Caco-2 (cell line): ENCODE results near the gene TMEM170A. TPM values are rescaled to one million over a fixed set of nuclear protein-coding genes. Genes with fewer than 3 reads are reported as not detected.

Source experiments
- BruUV-seq: library from RNA; stranded (reverse); fragments of 400-500 nt; replicated peaks from 2 replicates; lab custom pipeline; 2021; lab: Mats Ljungman, UMichigan
- CTCF ChIA-PET: fragments of 300-600 bp; sonication (Branson Sonifier 250); formaldehyde crosslinking; loops from one replicate; lab custom pipeline; 2022; ENCODE audit warnings: antibody characterized with exemption; lab: Charles Lee
- POLR2A ChIA-PET: fragments of 300-600 bp; sonication (Branson Sonifier 250); formaldehyde crosslinking; loops from one replicate; lab custom pipeline; 2022; ENCODE audit warnings: antibody characterized with exemption; lab: Charles Lee
- DNase-seq, 2 experiments: peaks; one replicate each; pipeline versions ENCODE4 v3.0.0 to v3.0.0-alpha.2; 2020 to 2022
- H3K27me3 ChIP-seq: replicated peaks from 2 replicates; pipeline ENCODE4 v1.6.0; 2011; ENCODE audit warnings: low read length; ENCODE audit not compliant: control insufficient read depth, insufficient read depth
- H3K36me3 ChIP-seq: 2 replicates; pipeline ENCODE4 v1.5.1; 2011; ENCODE audit warnings: low read length; ENCODE audit not compliant: control insufficient read depth, insufficient read depth
- H3K4me1 ChIP-seq: fragments of 250-450 bp; sonication (Bioruptor Pico); 2 replicates; pipeline ENCODE4 v1.5.1; 2020; ENCODE audit warnings: mild to moderate bottlenecking
- H3K4me3 ChIP-seq: 2 replicates; pipeline ENCODE4 v1.5.1; 2011; ENCODE audit warnings: low read depth, mild to moderate bottlenecking, control low read depth, low read length
- H3K9me3 ChIP-seq: fragments of 250-450 bp; sonication (Bioruptor Pico); 2 replicates; pipeline ENCODE4 v1.5.1; 2020; ENCODE audit warnings: mild to moderate bottlenecking, moderate library complexity
- H3K27ac Mint-ChIP-seq: one replicate; pipeline ENCODE4 v1.8.0; 2022; ENCODE audit warnings: mixed read lengths; ENCODE audit not compliant: unreplicated experiment
- H3K27me3 Mint-ChIP-seq: one replicate; pipeline ENCODE4 v1.8.0; 2022; ENCODE audit warnings: mixed read lengths; ENCODE audit not compliant: insufficient read depth, unreplicated experiment
- H3K36me3 Mint-ChIP-seq: one replicate; pipeline ENCODE4 v1.8.0; 2022; ENCODE audit warnings: mild to moderate bottlenecking, mixed read lengths; ENCODE audit not compliant: insufficient read depth, unreplicated experiment
- H3K4me1 Mint-ChIP-seq: one replicate; pipeline ENCODE4 v1.8.0; 2022; ENCODE audit warnings: low read depth, mixed read lengths; ENCODE audit not compliant: unreplicated experiment
- H3K4me3 Mint-ChIP-seq: one replicate; pipeline ENCODE4 v1.8.0; 2022; ENCODE audit warnings: mild to moderate bottlenecking, moderate library complexity, mixed read lengths; ENCODE audit not compliant: unreplicated experiment
- H3K9me3 Mint-ChIP-seq: one replicate; pipeline ENCODE4 v1.8.0; 2022; ENCODE audit warnings: mixed read lengths; ENCODE audit not compliant: unreplicated experiment
- intact Hi-C: fragments of 100-400 bp; cut with micrococcal nuclease; formaldehyde crosslinking; loops from one replicate; pipeline ENCODE4 v1.10.0; 2022; ENCODE audit not compliant: unreplicated experiment
- total RNA-seq: library from RNA; stranded (reverse); gene quantifications from 2 replicates; pipeline ENCODE4 v1.2.3, GENCODE V29; 2022
- TF ChIP-seq, protein P1 (sequence below), 2 experiments: fragments of 200-600 bp in 1 of 2; IDR thresholded peaks; 1 replicate in 1 of 2; 2 replicates in 1 of 2; pipeline versions ENCODE4 v1.5.1 to v1.8.0; 2011 to 2022; ENCODE audit warnings: antibody characterized with exemption in 1 of 2, control low read depth in 1 of 2, inconsistent platforms in 1 of 2, low read depth in 1 of 2, low read length in 1 of 2, mild to moderate bottlenecking in 1 of 2, moderate library complexity in 1 of 2; ENCODE audit not compliant: insufficient read depth in 1 of 2, severe bottlenecking in 1 of 2, unreplicated experiment in 1 of 2

TMEM170A gene
- total RNA-seq, 1 experiment from 2014 or later, result 63.6 TPM

GRCh38 chr16:75455677-75456076 is 8.8 kb downstream of the TMEM170A start:
- CTCF ChIA-PET, result no interaction called here
- H3K36me3 Mint-ChIP-seq, result peaks cover 33% of the 10 kb centered on the region

DNA sequence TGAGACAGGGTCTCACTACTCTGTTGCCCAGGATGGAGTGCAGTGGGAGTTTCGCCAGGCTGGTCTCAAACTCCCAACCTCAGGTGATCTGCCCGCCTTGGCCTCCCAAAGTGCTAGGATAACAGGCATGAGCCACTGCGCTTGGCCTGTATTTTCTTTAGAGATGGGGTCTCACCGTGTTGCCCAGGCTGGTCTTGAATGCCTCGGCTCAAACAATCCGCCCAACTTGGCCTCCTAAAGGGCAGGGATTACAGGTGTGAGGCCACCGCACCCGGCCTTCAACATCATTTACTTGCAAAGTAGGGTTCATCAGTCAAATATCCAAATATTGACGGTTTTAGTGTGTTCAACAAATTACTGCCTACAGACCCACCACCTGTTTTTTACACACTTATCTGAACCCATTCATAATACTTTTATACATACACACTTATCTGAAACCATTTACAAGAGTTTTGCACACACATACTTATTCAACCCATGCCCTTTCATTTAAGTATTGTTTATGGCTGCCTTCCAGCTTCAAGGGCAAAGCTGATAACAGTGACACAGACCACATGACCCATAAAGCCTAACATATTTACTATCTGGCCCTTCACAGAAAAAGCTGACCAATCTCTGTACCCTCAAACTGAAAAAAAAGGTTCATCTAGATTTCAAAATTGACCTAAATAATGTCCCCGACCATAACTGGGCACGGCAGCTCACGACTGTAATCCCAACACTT is 11.9 kb downstream of the TMEM170A start:
- DNase-seq, result no peak
- BruUV-seq, result no TSS peak
- H3K4me3 Mint-ChIP-seq, result no peak overlapping the region
- no peaks in the 10 kb centered on the region for H3K27me3 Mint-ChIP-seq
- no peaks in the 10 kb centered on the region for H3K27me3 ChIP-seq
- no peaks in the 10 kb centered on the region for H3K4me1 ChIP-seq
- H3K36me3 Mint-ChIP-seq, result peaks cover 47% of the 10 kb centered on the region
- intact Hi-C loops, result no loop called here
- TF ChIP-seq, protein P1, sequence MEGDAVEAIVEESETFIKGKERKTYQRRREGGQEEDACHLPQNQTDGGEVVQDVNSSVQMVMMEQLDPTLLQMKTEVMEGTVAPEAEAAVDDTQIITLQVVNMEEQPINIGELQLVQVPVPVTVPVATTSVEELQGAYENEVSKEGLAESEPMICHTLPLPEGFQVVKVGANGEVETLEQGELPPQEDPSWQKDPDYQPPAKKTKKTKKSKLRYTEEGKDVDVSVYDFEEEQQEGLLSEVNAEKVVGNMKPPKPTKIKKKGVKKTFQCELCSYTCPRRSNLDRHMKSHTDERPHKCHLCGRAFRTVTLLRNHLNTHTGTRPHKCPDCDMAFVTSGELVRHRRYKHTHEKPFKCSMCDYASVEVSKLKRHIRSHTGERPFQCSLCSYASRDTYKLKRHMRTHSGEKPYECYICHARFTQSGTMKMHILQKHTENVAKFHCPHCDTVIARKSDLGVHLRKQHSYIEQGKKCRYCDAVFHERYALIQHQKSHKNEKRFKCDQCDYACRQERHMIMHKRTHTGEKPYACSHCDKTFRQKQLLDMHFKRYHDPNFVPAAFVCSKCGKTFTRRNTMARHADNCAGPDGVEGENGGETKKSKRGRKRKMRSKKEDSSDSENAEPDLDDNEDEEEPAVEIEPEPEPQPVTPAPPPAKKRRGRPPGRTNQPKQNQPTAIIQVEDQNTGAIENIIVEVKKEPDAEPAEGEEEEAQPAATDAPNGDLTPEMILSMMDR (IDR thresholded peaks at IDR 0.05; ENCODE audit: insufficient read depth in 1 of 2, low read depth in 1 of 2, low read length in 1 of 2, severe bottlenecking in 1 of 2, unreplicated experiment in 1 of 2), result no peak
- H3K9me3 ChIP-seq, result no peaks in the 10 kb centered on the region
- H3K9me3 Mint-ChIP-seq, result no peaks in the 10 kb centered on the region
- peaks cover 6% of the 10 kb centered on the region for H3K4me1 Mint-ChIP-seq
- H3K4me3 ChIP-seq, result no peak overlapping the region
- ChIA-PET CTCF (interaction anchor here (0.7 to 1.1 kb wide), 2 partner anchors 12 to 253 kb away, joined by 3 to 11 read pairs; partner anchors contain the start of gene TMEM170A), POLR2A (no interaction called here)
- H3K27ac Mint-ChIP-seq, result no peak overlapping the region
- no peaks in the 10 kb centered on the region; the same call in 1 of the 2 replicates for H3K36me3 ChIP-seq

More at GRCh38 chr16:75455677-75456076, 8.8 kb downstream of the TMEM170A start:
- Histone ChIP-seq H3K27me3 (no peaks in the 10 kb centered on the region), H3K4me3 (no peak overlapping the region), H3K9me3 (no peaks in the 10 kb centered on the region), H3K4me1 (no peaks in the 10 kb centered on the region), H3K36me3 (peaks cover 2% of the 10 kb centered on the region)
- no peak overlapping the region for H3K4me3 Mint-ChIP-seq
- no peak for DNase-seq
- POLR2A ChIA-PET, result no interaction called here
- H3K27me3 Mint-ChIP-seq, result no peaks in the 10 kb centered on the region
- BruUV-seq, result no TSS peak
- H3K4me1 Mint-ChIP-seq, result peaks cover 17% of the 10 kb centered on the region
- H3K27ac Mint-ChIP-seq, result no peak overlapping the region
- TF ChIP-seq, protein P1 (IDR thresholded peaks at IDR 0.05; ENCODE audit: insufficient read depth in 1 of 2, low read depth in 1 of 2, low read length in 1 of 2, severe bottlenecking in 1 of 2, unreplicated experiment in 1 of 2), result no peak
- intact Hi-C loops, result no loop called here
- no peaks in the 10 kb centered on the region for H3K9me3 Mint-ChIP-seq

DNA sequence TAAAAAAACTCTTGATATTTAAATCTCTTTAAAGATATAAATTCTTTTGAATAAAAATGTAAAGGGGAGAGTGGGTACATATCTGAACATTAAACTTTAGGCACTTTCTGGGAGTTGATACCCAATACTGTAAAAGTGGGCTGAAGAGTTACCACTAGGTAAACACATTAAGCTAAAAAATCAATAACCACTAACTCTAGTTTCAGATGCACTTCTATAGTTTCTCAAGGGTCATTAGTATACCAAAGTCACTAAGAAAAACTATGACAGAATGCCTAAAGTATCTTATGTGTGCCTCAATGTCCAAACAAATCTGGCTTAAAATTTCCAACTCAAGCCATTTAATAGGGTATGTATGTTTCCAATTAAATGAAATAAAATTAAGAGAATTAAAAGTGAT is 18.1 kb downstream of the TMEM170A start:
- CTCF ChIA-PET, result interaction anchor here (0.5 kb wide), 1 partner anchor 67 kb away, joined by 3 read pairs; no protein-coding TSS in a partner anchor

More for the DNA sequence above, 18.1 kb downstream of the TMEM170A start:
- Mint-ChIP-seq H3K9me3 (no peaks in the 10 kb centered on the region), H3K4me1 (no peaks in the 10 kb centered on the region), H3K27ac (no peak overlapping the region), H3K36me3 (peaks cover 45% of the 10 kb centered on the region), H3K27me3 (no peaks in the 10 kb centered on the region), H3K4me3 (no peak overlapping the region)
- H3K4me1 ChIP-seq, result no peaks in the 10 kb centered on the region
- POLR2A ChIA-PET, result no interaction called here
- H3K4me3 ChIP-seq, result no peak overlapping the region
- intact Hi-C loops, result loop anchor here (2.0 kb wide), 1 partner anchor 18 kb away; the partner anchor contains the start of gene TMEM170A
- TF ChIP-seq, protein P1 (IDR thresholded peaks at IDR 0.05; ENCODE audit: insufficient read depth in 1 of 2, low read depth in 1 of 2, low read length in 1 of 2, severe bottlenecking in 1 of 2, unreplicated experiment in 1 of 2), result no peak
- H3K9me3 ChIP-seq, result no peaks in the 10 kb centered on the region
- H3K36me3 ChIP-seq, result no peaks in the 10 kb centered on the region
- DNase-seq, result no peak
- BruUV-seq, result no TSS peak
- no peaks in the 10 kb centered on the region for H3K27me3 ChIP-seq
